SK-N-SH (cell line): ENCODE results near the gene DNASE1L3. TPM values are rescaled to one million over a fixed set of nuclear protein-coding genes. Genes with fewer than 3 reads are reported as not detected.

ENCODE experiments used
- CTCF ChIA-PET: fragments of 300-600, 350-600 bp; formaldehyde crosslinking; extraction: SDS; loops from one replicate; lab custom pipeline; 2021; lab: Yijun Ruan, JAX
- POLR2A ChIA-PET: fragments of 350-600 bp; sonication (Branson Sonifier 250); formaldehyde crosslinking; extraction: SDS; loops from one replicate; lab custom pipeline; 2020; ENCODE audit warnings: antibody characterized with exemption, inconsistent platforms; lab: Yijun Ruan, JAX
- DNase-seq: peaks from one replicate; pipeline ENCODE4 v3.0.0; 2012
- H2AFZ ChIP-seq: fragments of 200-600 bp; sonication (generic); 2 replicates; pipeline ENCODE4 v1.8.1; 2016; ENCODE audit warnings: antibody characterized with exemption, mild to moderate bottlenecking, low read depth
- H3F3A ChIP-seq: fragments of 200-600 bp; sonication (generic); replicated peaks from 2 replicates; pipeline ENCODE3; 2016; ENCODE audit warnings: antibody characterized with exemption, mild to moderate bottlenecking; ENCODE audit not compliant: insufficient read depth
- H3K27ac ChIP-seq, 2 experiments: fragments of 200-500 bp in 1 of 2; fragments of 200-600 bp in 1 of 2; sonication (Bioruptor generic) in 1 of 2; sonication (generic), shearing (Covaris generic) in 1 of 2; 2 replicates each; pipeline versions ENCODE4 v1.5.1 to v1.6.1; 2014 to 2016; ENCODE audit warnings: low read depth in 2 of 2, inconsistent platforms in 1 of 2, low read length in 1 of 2, mild to moderate bottlenecking in 1 of 2, mixed read lengths in 1 of 2
- H3K27me3 ChIP-seq: fragments of 200-600 bp; sonication (generic), shearing (Covaris generic); 2 replicates; pipeline ENCODE4 v1.6.1; 2016; ENCODE audit warnings: mixed run types; ENCODE audit not compliant: insufficient read depth
- H3K36me3 ChIP-seq, 2 experiments: fragments of 200-500 bp in 1 of 2; fragments of 200-600 bp in 1 of 2; sonication (Bioruptor generic) in 1 of 2; sonication (generic) in 1 of 2; replicated peaks in 1 of 2; 2 replicates each; pipeline versions ENCODE3 to v1.5.1; 2014 to 2016; ENCODE audit warnings: low read length in 1 of 2, mild to moderate bottlenecking in 1 of 2; ENCODE audit not compliant: insufficient read depth in 2 of 2, control insufficient read depth in 1 of 2
- H3K4me1 ChIP-seq, 2 experiments: fragments of 200-500 bp in 1 of 2; fragments of 200-600 bp in 1 of 2; sonication (Bioruptor generic) in 1 of 2; sonication (generic), shearing (Covaris generic) in 1 of 2; 2 replicates each; pipeline versions ENCODE4 v1.5.1 to v1.6.1; 2014 to 2016; ENCODE audit warnings: low read depth in 1 of 2, low read length in 1 of 2, mixed run types in 1 of 2; ENCODE audit not compliant: insufficient read depth in 2 of 2, control insufficient read depth in 1 of 2
- H3K4me2 ChIP-seq: fragments of 200-600 bp; sonication (generic), shearing (Covaris generic); 2 replicates; pipeline ENCODE4 v1.6.1; 2017; ENCODE audit warnings: mixed run types
- H3K4me3 ChIP-seq, 2 experiments: fragments of 200-500 bp in 1 of 2; fragments of 200-600 bp in 1 of 2; sonication (Bioruptor generic) in 1 of 2; sonication (generic), shearing (Covaris generic) in 1 of 2; 2 replicates each; pipeline versions ENCODE4 v1.5.1 to v1.8.1; 2014 to 2016; ENCODE audit warnings: low read depth in 2 of 2, inconsistent platforms in 1 of 2, low read length in 1 of 2, mild to moderate bottlenecking in 1 of 2, mixed read lengths in 1 of 2, moderate library complexity in 1 of 2
- H3K79me2 ChIP-seq: fragments of 200-600 bp; sonication (generic); 2 replicates; pipeline ENCODE4 v1.8.1; 2017; ENCODE audit warnings: mild to moderate bottlenecking; ENCODE audit not compliant: insufficient read depth
- H3K9ac ChIP-seq: fragments of 200-600 bp; sonication (generic); 2 replicates; pipeline ENCODE4 v1.6.1; 2017; ENCODE audit warnings: mixed run types
- H3K9me2 ChIP-seq: fragments of 200-600 bp; sonication (generic); 2 replicates; pipeline ENCODE4 v1.6.1; 2017; ENCODE audit warnings: mixed run types
- H3K9me3 ChIP-seq: fragments of 200-600 bp; sonication (generic); 2 replicates; pipeline ENCODE4 v1.6.1; 2017; ENCODE audit warnings: mixed run types, mild to moderate bottlenecking, moderate library complexity
- H4K20me1 ChIP-seq: fragments of 200-600 bp; sonication (generic); 2 replicates; pipeline ENCODE4 v1.6.1; 2017; ENCODE audit warnings: mild to moderate bottlenecking, mixed run types; ENCODE audit not compliant: insufficient read depth
- CHD2 ChIP-seq: fragments of 150-350 bp; IDR thresholded peaks from 2 replicates; pipeline ENCODE4 v1.6.1; 2018; ENCODE audit warnings: low read length; ENCODE audit not compliant: partially characterized antibody
- ELF1 ChIP-seq: IDR thresholded peaks from 2 replicates; pipeline ENCODE4 v1.4.0; 2012
- EP300 ChIP-seq, 2 experiments: IDR thresholded peaks; 2 replicates each; pipeline versions ENCODE4 v1.4.0 to v1.6.1; 2012; ENCODE audit warnings: borderline replicate concordance in 1 of 2, low read depth in 1 of 2, low read length in 1 of 2
- FOXM1 ChIP-seq: IDR thresholded peaks from 2 replicates; pipeline ENCODE4 v1.4.0; 2012; ENCODE audit warnings: low read depth, mild to moderate bottlenecking
- GABPA ChIP-seq: IDR thresholded peaks from 2 replicates; pipeline ENCODE4 v1.4.0; 2012; ENCODE audit warnings: low read depth, mild to moderate bottlenecking
- MEF2A ChIP-seq: IDR thresholded peaks from 2 replicates; pipeline ENCODE4 v1.4.0; 2012; ENCODE audit warnings: low read depth, borderline replicate concordance
- NFIC ChIP-seq: IDR thresholded peaks from 2 replicates; pipeline ENCODE4 v1.4.0; 2012; ENCODE audit warnings: borderline replicate concordance
- NRF1 ChIP-seq: IDR thresholded peaks from 2 replicates; pipeline ENCODE4 v1.6.1; 2012; ENCODE audit warnings: low read depth, mild to moderate bottlenecking, low read length
- RAD21 ChIP-seq: IDR thresholded peaks from 2 replicates; pipeline ENCODE4 v1.6.1; 2012; ENCODE audit warnings: mild to moderate bottlenecking, low read length
- RCOR1 ChIP-seq: fragments of 150-350 bp; IDR thresholded peaks from 2 replicates; pipeline ENCODE4 v1.6.1; 2017; ENCODE audit warnings: antibody characterized with exemption, low read length
- RFX5 ChIP-seq: IDR thresholded peaks from 2 replicates; pipeline ENCODE4 v1.6.1; 2012; ENCODE audit warnings: mild to moderate bottlenecking, improper control_type of control experiment, low read length
- RXRA ChIP-seq: IDR thresholded peaks from 2 replicates; pipeline ENCODE4 v1.4.0; 2012; ENCODE audit warnings: low read depth, mild to moderate bottlenecking, borderline replicate concordance
- SIN3A ChIP-seq: IDR thresholded peaks from 2 replicates; pipeline ENCODE4 v1.6.1; 2012; ENCODE audit warnings: low read depth, mild to moderate bottlenecking, low read length, moderate library complexity, borderline replicate concordance
- SMC3 ChIP-seq: IDR thresholded peaks from 2 replicates; pipeline ENCODE4 v1.6.1; 2012; ENCODE audit warnings: low read depth, low read length, improper control_type of control experiment
- TAF1 ChIP-seq: IDR thresholded peaks from 2 replicates; pipeline ENCODE4 v1.6.1; 2012; ENCODE audit warnings: low read depth, mild to moderate bottlenecking, low read length, moderate library complexity, borderline replicate concordance
- TEAD4 ChIP-seq: IDR thresholded peaks from 2 replicates; pipeline ENCODE4 v1.4.0; 2012; ENCODE audit warnings: mild to moderate bottlenecking, borderline replicate concordance; ENCODE audit not compliant: insufficient read depth
- YY1 ChIP-seq: IDR thresholded peaks from 2 replicates; pipeline ENCODE4 v1.4.0; 2012; ENCODE audit warnings: low read depth, mild to moderate bottlenecking
- WGBS: methylation state at CpG from one replicate; pipeline ENCODE4 v1.1.6; 2017; ENCODE audit warnings: low lambda C conversion rate; 5-methylcytosine and 5-hydroxymethylcytosine counted together
- polyA plus RNA-seq, 3 experiments: library from polyadenylated mRNA; depleted of rRNA; stranded (reverse); fragments of >200 nt; gene quantifications; 2 replicates each; pipeline ENCODE4 v1.2.3, GENCODE V29; 2012
- TF ChIP-seq, protein P1 (sequence below): fragments of 200-600 bp; sonication (generic); IDR thresholded peaks from 2 replicates; pipeline ENCODE4 v1.6.1; 2017; ENCODE audit warnings: antibody characterized with exemption, mild to moderate bottlenecking, moderate library complexity
- TF ChIP-seq, protein P2 (sequence below): fragments of 150-350 bp; IDR thresholded peaks from 2 replicates; pipeline ENCODE4 v1.6.1; 2017; ENCODE audit warnings: antibody characterized with exemption, low read length, low read depth, borderline replicate concordance
- TF ChIP-seq, protein P3 (sequence below): fragments of 150-350 bp; IDR thresholded peaks from 2 replicates; pipeline ENCODE4 v1.6.1; 2016; ENCODE audit warnings: mild to moderate bottlenecking, low read depth, low read length
- TF ChIP-seq, protein P4 (sequence below): IDR thresholded peaks from 2 replicates; pipeline ENCODE4 v1.4.0; 2012; ENCODE audit warnings: low read depth, borderline replicate concordance

DNASE1L3 gene
- polyA plus RNA-seq, 1 of the 3 experiments (the other 2 are of a cell fraction): not detected

DNA sequence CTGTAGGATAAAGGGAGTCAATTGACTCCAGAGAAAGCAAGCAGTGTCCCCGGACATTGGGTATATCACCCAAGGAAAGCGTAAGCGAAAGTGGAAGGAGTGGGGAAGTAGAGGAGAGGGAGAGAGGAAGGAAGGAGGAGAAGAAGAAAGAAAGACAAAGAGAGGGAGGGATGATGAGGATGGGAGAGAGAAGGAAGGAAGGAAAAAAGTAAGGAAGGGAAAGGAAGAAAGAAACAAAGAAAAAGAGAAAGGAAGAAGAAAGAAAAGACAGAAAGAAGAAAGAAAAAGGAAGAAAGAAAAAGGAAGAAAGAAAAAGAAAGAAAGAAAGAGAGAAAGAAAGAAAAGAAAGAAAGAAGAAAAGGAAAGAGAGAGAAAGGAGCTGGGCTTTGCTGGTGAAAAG, 839 bp downstream of the DNASE1L3 start (continued):
- TF ChIP-seq NFIC: no peak
- TF ChIP-seq YY1: no peak
- TF ChIP-seq RFX5: no peak
- TF ChIP-seq RCOR1: no peak

DNA sequence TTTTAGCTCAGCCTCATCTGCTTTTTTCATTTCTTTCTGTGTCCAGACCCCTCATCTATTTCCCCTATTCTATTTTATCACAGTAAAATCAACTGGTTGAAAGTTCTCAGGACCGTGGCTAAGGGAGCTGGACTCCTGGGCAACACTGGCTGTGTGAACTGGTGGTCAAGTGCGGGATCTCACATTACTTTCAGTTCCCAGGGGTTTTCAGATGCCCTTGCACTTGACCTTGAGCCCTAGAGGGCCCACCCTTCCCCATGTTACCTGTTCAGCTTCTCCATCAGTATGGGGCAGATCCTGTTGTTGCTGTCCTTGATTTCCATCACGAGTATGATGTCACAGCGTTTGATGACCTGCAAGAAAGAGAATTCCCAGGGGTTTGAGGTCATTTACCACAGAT, 2.8 kb downstream of the DNASE1L3 start:
- H3K4me3 ChIP-seq: no peak overlapping the region
- ChIA-PET POLR2A (no interaction called here), CTCF (interaction anchor here (1.1 to 3.4 kb wide), 5 partner anchors 10 to 199 kb away, joined by 3 to 17 read pairs (median 4); partner anchors contain the start of gene FLNB)
- H3K9ac ChIP-seq: no peak overlapping the region
- no peaks in the 10 kb centered on the region for H3K9me3 ChIP-seq
- no peaks in the 10 kb centered on the region for H3K9me2 ChIP-seq
- H3K36me3 ChIP-seq: no peaks in the 10 kb centered on the region
- DNase-seq: no peak
- H3K4me1 ChIP-seq: no peaks in the 10 kb centered on the region
- no peak overlapping the region for H3K4me2 ChIP-seq
- no peaks in the 10 kb centered on the region for H3K79me2 ChIP-seq
- TF ChIP-seq, protein P1, sequence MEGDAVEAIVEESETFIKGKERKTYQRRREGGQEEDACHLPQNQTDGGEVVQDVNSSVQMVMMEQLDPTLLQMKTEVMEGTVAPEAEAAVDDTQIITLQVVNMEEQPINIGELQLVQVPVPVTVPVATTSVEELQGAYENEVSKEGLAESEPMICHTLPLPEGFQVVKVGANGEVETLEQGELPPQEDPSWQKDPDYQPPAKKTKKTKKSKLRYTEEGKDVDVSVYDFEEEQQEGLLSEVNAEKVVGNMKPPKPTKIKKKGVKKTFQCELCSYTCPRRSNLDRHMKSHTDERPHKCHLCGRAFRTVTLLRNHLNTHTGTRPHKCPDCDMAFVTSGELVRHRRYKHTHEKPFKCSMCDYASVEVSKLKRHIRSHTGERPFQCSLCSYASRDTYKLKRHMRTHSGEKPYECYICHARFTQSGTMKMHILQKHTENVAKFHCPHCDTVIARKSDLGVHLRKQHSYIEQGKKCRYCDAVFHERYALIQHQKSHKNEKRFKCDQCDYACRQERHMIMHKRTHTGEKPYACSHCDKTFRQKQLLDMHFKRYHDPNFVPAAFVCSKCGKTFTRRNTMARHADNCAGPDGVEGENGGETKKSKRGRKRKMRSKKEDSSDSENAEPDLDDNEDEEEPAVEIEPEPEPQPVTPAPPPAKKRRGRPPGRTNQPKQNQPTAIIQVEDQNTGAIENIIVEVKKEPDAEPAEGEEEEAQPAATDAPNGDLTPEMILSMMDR: no peak
- no peak for TF ChIP-seq EP300 (IDR thresholded peaks at IDR 0.05; ENCODE audit: borderline replicate concordance in 1 of 2, low read depth in 1 of 2, low read length in 1 of 2)
- no peak for TF ChIP-seq TEAD4
- TF ChIP-seq ELF1: no peak
- TF ChIP-seq, protein P2, sequence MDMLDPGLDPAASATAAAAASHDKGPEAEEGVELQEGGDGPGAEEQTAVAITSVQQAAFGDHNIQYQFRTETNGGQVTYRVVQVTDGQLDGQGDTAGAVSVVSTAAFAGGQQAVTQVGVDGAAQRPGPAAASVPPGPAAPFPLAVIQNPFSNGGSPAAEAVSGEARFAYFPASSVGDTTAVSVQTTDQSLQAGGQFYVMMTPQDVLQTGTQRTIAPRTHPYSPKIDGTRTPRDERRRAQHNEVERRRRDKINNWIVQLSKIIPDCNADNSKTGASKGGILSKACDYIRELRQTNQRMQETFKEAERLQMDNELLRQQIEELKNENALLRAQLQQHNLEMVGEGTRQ: no peak
- TF ChIP-seq GABPA: no peak
- no peak for TF ChIP-seq MEF2A
- TF ChIP-seq, protein P3, sequence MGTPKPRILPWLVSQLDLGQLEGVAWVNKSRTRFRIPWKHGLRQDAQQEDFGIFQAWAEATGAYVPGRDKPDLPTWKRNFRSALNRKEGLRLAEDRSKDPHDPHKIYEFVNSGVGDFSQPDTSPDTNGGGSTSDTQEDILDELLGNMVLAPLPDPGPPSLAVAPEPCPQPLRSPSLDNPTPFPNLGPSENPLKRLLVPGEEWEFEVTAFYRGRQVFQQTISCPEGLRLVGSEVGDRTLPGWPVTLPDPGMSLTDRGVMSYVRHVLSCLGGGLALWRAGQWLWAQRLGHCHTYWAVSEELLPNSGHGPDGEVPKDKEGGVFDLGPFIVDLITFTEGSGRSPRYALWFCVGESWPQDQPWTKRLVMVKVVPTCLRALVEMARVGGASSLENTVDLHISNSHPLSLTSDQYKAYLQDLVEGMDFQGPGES: no peak
- TF ChIP-seq CHD2: no peak
- no peak for TF ChIP-seq RXRA
- TF ChIP-seq SIN3A: no peak
- no peak for TF ChIP-seq FOXM1
- no peak for TF ChIP-seq SMC3
- no peak for TF ChIP-seq RCOR1
- no peak for TF ChIP-seq TAF1
- TF ChIP-seq RAD21: no peak
- TF ChIP-seq, protein P4, sequence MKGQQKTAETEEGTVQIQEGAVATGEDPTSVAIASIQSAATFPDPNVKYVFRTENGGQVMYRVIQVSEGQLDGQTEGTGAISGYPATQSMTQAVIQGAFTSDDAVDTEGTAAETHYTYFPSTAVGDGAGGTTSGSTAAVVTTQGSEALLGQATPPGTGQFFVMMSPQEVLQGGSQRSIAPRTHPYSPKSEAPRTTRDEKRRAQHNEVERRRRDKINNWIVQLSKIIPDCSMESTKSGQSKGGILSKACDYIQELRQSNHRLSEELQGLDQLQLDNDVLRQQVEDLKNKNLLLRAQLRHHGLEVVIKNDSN: no peak
- no peak for TF ChIP-seq NRF1
- TF ChIP-seq RFX5: no peak
- 50% methylated on average over 4 of the region's 4 CpGs for WGBS
- no peak overlapping the region for H3K27ac ChIP-seq
- H3F3A ChIP-seq: no peaks in the 10 kb centered on the region
- no peaks in the 10 kb centered on the region for H4K20me1 ChIP-seq
- H2AFZ ChIP-seq: no peak overlapping the region
- H3K27me3 ChIP-seq: peaks cover 10% of the 10 kb centered on the region; the same call in 1 of the 2 replicates
